ENCODE results near the gene DACT3. TPM values are rescaled to one million over a fixed set of nuclear protein-coding genes. Genes with fewer than 3 reads are reported as not detected.
A peak's percentile ranks its signal among the peaks of the same experiment; 100 is the strongest.

DACT3 gene
- total and polyA plus RNA-seq, 4 donors, result 0.32 to 1.4 (median 1.0) TPM

DNA sequence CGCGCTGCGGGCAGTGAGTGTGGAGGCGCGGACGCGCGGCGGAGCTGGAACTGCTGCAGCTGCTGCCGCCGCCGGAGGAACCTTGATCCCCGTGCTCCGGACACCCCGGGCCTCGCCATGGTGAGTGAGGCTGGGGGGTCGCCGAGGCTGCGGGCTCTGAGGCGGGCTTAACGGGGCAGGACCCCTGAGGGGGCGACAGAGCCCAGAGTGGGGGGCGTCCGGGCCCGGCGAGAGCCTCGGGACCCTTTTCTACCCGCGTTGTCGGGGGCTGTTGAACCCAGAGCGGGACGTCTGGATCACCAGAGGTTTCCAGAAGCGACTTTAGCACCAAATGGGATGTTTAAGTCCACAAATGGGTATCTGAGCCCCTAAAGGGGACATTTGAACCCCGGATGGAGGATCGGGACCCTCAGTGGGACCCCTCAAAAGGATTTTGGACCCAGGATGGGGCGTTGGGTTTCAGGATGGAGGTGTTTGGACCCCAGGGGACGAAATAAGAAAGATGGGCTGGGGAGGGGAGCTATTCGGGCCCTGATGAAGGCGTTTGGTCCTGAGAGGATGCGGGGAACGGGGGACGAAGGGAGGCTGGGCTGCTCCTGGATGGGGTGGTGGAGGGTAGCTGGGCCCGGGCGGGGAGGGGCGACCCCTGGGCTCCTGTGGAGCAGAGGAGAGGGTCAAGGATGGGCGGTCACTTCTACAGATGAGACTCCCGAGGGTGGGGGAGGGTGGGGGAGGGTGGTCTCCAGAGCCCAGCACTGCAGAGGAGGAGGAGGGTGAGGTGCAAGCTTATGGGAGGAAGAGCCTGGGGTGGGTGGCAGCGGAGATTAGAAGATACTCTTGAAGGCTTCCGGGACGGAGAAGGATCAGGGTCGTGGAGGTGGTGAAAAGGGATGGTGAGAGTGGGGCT, 59.4 kb downstream of the DACT3 start, which contains the start of gene CALM3:
TSS of gene CALM3 (plus strand) at position 13 of the 907 bp plus-strand sequence. CDS start at position 118, 105 bp downstream.
- H3K4me3 ChIP-seq (ENCODE audit: low read depth in 1 of 3, low read length in 3 of 3), result peak within 1 kb of the TSS; percentile 80 to 95 (median 82)
- peaks cover 0 to 2% (median 0%) of the 10 kb centered on the region in 4 donors for H3K36me3 ChIP-seq (ENCODE audit: control insufficient read depth in 4 of 4, insufficient read depth in 3 of 4, low read depth in 1 of 4, low read length in 3 of 4)
- H3K9ac ChIP-seq (ENCODE audit: low read depth in 1 of 2, low read length in 2 of 2), result peak within 1 kb of the TSS; percentile 96 to 97
- under 1% methylated on average over 51 of the region's 51 CpGs for WGBS
- H3K9me3 ChIP-seq (ENCODE audit: control insufficient read depth in 4 of 4, low read length in 3 of 4), result peaks cover 0 to 2% (median under 1%) of the 10 kb centered on the region in 4 donors
- no peak for DNase-seq (ENCODE audit: low spot score)
- H3K27ac ChIP-seq (ENCODE audit: low read depth in 1 of 2, low read length in 2 of 2), result peak within 1 kb of the TSS; percentile 98 to 100
- no peaks in the 10 kb centered on the region for H3K27me3 ChIP-seq (ENCODE audit: control insufficient read depth in 4 of 4, insufficient read depth in 4 of 4, low read length in 3 of 4)
- TF ChIP-seq YY1 (IDR thresholded peaks at IDR 0.05), result peak; percentile 0
- TF ChIP-seq, protein P1, sequence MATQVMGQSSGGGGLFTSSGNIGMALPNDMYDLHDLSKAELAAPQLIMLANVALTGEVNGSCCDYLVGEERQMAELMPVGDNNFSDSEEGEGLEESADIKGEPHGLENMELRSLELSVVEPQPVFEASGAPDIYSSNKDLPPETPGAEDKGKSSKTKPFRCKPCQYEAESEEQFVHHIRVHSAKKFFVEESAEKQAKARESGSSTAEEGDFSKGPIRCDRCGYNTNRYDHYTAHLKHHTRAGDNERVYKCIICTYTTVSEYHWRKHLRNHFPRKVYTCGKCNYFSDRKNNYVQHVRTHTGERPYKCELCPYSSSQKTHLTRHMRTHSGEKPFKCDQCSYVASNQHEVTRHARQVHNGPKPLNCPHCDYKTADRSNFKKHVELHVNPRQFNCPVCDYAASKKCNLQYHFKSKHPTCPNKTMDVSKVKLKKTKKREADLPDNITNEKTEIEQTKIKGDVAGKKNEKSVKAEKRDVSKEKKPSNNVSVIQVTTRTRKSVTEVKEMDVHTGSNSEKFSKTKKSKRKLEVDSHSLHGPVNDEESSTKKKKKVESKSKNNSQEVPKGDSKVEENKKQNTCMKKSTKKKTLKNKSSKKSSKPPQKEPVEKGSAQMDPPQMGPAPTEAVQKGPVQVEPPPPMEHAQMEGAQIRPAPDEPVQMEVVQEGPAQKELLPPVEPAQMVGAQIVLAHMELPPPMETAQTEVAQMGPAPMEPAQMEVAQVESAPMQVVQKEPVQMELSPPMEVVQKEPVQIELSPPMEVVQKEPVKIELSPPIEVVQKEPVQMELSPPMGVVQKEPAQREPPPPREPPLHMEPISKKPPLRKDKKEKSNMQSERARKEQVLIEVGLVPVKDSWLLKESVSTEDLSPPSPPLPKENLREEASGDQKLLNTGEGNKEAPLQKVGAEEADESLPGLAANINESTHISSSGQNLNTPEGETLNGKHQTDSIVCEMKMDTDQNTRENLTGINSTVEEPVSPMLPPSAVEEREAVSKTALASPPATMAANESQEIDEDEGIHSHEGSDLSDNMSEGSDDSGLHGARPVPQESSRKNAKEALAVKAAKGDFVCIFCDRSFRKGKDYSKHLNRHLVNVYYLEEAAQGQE (IDR thresholded peaks at IDR 0.05), result no peak
- TF ChIP-seq TAF1 (conservative IDR thresholded peaks at IDR 0.05), result peak; percentile 39
- H3K4me1 ChIP-seq (ENCODE audit: control insufficient read depth in 4 of 4, insufficient read depth in 4 of 4, low read length in 3 of 4), result peaks cover 12 to 48% (median 43%) of the 10 kb centered on the region in 4 donors

DNA sequence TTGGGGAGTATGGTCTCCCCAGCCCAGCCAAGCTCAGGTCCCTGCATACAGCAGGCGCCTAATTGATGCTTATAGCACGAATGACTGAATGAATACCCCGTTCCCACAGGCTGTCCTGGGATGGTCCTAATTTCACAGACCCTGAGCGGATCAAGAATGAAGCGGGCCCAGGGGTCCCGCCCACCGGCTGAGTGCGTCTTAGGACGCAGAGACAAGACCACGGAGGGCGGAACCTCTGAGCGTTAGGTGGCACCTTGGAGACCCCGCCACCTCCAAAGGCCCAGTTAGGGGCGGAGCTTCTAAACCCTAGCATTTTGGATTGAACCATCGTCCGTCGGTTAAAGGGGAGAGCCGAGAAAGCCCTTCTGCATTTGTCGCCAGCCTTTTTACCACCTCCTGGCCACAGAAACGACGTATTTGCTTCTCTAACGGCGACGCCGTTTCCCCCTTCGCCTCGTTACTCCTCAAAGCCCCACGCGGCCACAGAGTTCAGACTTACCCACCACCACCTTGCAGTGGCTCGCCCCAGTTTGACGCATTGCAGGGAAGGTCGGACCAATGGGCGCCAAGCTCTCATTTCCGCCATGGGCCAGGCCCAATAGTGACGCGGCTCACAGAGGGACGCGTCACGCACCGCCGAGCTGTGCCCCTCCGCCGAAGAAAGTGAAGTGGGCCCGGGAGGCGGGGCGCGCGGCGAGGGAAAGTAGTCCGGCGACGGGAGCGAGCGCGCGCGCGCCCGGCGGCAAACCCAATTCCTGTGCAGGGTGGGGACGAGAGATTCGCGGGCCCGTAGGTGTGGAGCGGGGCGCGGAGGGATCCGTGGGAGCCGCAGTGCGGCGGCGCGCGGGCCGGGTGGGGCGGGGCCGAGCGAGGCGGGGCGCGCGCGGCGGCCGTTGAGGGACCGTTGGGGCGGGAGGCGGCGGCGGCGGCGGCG, 60.3 kb downstream of the DACT3 start:
- peak; percentile 99 for DNase-seq (ENCODE audit: low spot score)
- no peaks in the 10 kb centered on the region for H3K27me3 ChIP-seq (ENCODE audit: control insufficient read depth in 4 of 4, insufficient read depth in 4 of 4, low read length in 3 of 4)
- peak overlapping the region; percentile 95 to 97 for H3K9ac ChIP-seq (ENCODE audit: low read depth in 1 of 2, low read length in 2 of 2)
- peaks cover 12 to 41% (median 37%) of the 10 kb centered on the region in 4 donors for H3K4me1 ChIP-seq (ENCODE audit: control insufficient read depth in 4 of 4, insufficient read depth in 4 of 4, low read length in 3 of 4)
- H3K4me3 ChIP-seq (ENCODE audit: low read depth in 1 of 3, low read length in 3 of 3), result peak overlapping the region; percentile 80 to 95 (median 82)
- H3K27ac ChIP-seq (ENCODE audit: low read depth in 1 of 2, low read length in 2 of 2), result peak overlapping the region; percentile 98 to 100
- WGBS, result under 1% methylated on average over 93 of the region's 93 CpGs
- peaks cover 0 to 2% (median under 1%) of the 10 kb centered on the region in 4 donors for H3K9me3 ChIP-seq (ENCODE audit: control insufficient read depth in 4 of 4, low read length in 3 of 4)
- no peaks in the 10 kb centered on the region for H3K36me3 ChIP-seq (ENCODE audit: control insufficient read depth in 4 of 4, insufficient read depth in 3 of 4, low read depth in 1 of 4, low read length in 3 of 4)
- peak; percentile 100 for TF ChIP-seq SP1 (IDR thresholded peaks at IDR 0.05)
- peak; percentile 63 for TF ChIP-seq YY1 (IDR thresholded peaks at IDR 0.05)
- TF ChIP-seq, protein P2, sequence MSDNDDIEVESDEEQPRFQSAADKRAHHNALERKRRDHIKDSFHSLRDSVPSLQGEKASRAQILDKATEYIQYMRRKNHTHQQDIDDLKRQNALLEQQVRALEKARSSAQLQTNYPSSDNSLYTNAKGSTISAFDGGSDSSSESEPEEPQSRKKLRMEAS (IDR thresholded peaks at IDR 0.05), result peak; percentile 56
- TF ChIP-seq, protein P3, sequence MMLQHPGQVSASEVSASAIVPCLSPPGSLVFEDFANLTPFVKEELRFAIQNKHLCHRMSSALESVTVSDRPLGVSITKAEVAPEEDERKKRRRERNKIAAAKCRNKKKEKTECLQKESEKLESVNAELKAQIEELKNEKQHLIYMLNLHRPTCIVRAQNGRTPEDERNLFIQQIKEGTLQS (IDR thresholded peaks at IDR 0.05), result peak; percentile 58
- no peak for TF ChIP-seq RAD21 (IDR thresholded peaks at IDR 0.05)
- no peak for TF ChIP-seq GABPA (IDR thresholded peaks at IDR 0.05 in 1 of 2, conservative IDR thresholded peaks at IDR 0.05 in 1 of 2)
- TF ChIP-seq FOXA1 (IDR thresholded peaks at IDR 0.05), result peak; percentile 32
- TF ChIP-seq EGR1 (IDR thresholded peaks at IDR 0.05; ENCODE audit: low read depth in 2 of 2), result peak; percentile 9 to 11
- TF ChIP-seq, protein P4, sequence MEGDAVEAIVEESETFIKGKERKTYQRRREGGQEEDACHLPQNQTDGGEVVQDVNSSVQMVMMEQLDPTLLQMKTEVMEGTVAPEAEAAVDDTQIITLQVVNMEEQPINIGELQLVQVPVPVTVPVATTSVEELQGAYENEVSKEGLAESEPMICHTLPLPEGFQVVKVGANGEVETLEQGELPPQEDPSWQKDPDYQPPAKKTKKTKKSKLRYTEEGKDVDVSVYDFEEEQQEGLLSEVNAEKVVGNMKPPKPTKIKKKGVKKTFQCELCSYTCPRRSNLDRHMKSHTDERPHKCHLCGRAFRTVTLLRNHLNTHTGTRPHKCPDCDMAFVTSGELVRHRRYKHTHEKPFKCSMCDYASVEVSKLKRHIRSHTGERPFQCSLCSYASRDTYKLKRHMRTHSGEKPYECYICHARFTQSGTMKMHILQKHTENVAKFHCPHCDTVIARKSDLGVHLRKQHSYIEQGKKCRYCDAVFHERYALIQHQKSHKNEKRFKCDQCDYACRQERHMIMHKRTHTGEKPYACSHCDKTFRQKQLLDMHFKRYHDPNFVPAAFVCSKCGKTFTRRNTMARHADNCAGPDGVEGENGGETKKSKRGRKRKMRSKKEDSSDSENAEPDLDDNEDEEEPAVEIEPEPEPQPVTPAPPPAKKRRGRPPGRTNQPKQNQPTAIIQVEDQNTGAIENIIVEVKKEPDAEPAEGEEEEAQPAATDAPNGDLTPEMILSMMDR (IDR thresholded peaks at IDR 0.05; ENCODE audit: low read depth, low read length, missing input control), result no peak
- TF ChIP-seq NR2F2 (IDR thresholded peaks at IDR 0.05), result peak; percentile 53
- TF ChIP-seq TAF1 (conservative IDR thresholded peaks at IDR 0.05), result peak; percentile 59
- peak in 1 of 2 donors; percentile 5 for TF ChIP-seq HNF4A (conservative IDR thresholded peaks at IDR 0.05)
- TF ChIP-seq FOXA2 (IDR thresholded peaks at IDR 0.05), result no peak
- TF ChIP-seq, protein P1 (IDR thresholded peaks at IDR 0.05), result peak; percentile 22
- TF ChIP-seq HNF4G (IDR thresholded peaks at IDR 0.05), result no peak
- TF ChIP-seq RXRA (IDR thresholded peaks at IDR 0.05), result peak in 1 of 2 donors; percentile 32
- TF ChIP-seq JUND (IDR thresholded peaks at IDR 0.05), result peak; percentile 45 to 63
